Fibroblast of lung (primary cell): ENCODE data around the gene LRRC3B. TPM values are rescaled to one million over a fixed set of nuclear protein-coding genes. Genes with fewer than 3 reads are reported as not detected.
A peak's percentile ranks its signal among the peaks of the same experiment; 100 is the strongest.

Source experiments
- DNase-seq, 2 donors: peaks; one replicate each; pipeline versions ENCODE4 v3.0.0 to v3.0.0-alpha.2; 2010; ENCODE audit warnings: low read depth in 2 of 2
- H2AFZ ChIP-seq: 2 replicates; pipeline ENCODE4 v1.5.1; 2012; ENCODE audit warnings: low read length, control low read depth, inconsistent platforms
- H3K27ac ChIP-seq: 2 replicates; pipeline ENCODE4 v1.5.1; 2011; ENCODE audit warnings: low read length, control low read depth; ENCODE audit not compliant: insufficient read depth
- H3K27me3 ChIP-seq: 2 replicates; pipeline ENCODE4 v1.5.1; 2011; ENCODE audit warnings: mild to moderate bottlenecking, low read length; ENCODE audit not compliant: control insufficient read depth, insufficient read depth
- H3K36me3 ChIP-seq: 2 replicates; pipeline ENCODE4 v1.5.1; 2011; ENCODE audit warnings: low read length; ENCODE audit not compliant: control insufficient read depth, insufficient read depth
- H3K4me1 ChIP-seq: 2 replicates; pipeline ENCODE4 v1.5.1; 2011; ENCODE audit warnings: low read length; ENCODE audit not compliant: control insufficient read depth, insufficient read depth; ENCODE audit errors: extremely low read depth
- H3K4me2 ChIP-seq: 2 replicates; pipeline ENCODE4 v1.5.1; 2011; ENCODE audit warnings: low read length, control low read depth; ENCODE audit not compliant: insufficient read depth; ENCODE audit errors: extremely low read depth
- H3K4me3 ChIP-seq, 4 experiments: fragments of 200-600 bp in 1 of 4; sonication (generic) in 1 of 4; replicated peaks in 1 of 4; 2 replicates each; pipeline ENCODE4 v1.5.1; 2011 to 2016; ENCODE audit warnings: low read length in 4 of 4, low read depth in 3 of 4, mild to moderate bottlenecking in 3 of 4, control low read depth in 2 of 4, inconsistent platforms in 1 of 4, mixed read lengths in 1 of 4; ENCODE audit not compliant: insufficient read depth in 1 of 4; ENCODE audit errors: control extremely low read depth in 1 of 4
- H3K79me2 ChIP-seq: 2 replicates; pipeline ENCODE4 v1.5.1; 2012; ENCODE audit warnings: mild to moderate bottlenecking, low read length, inconsistent platforms; ENCODE audit not compliant: control insufficient read depth, insufficient read depth
- H3K9ac ChIP-seq: 2 replicates; pipeline ENCODE4 v1.5.1; 2011; ENCODE audit warnings: mild to moderate bottlenecking, low read length, control low read depth; ENCODE audit not compliant: insufficient read depth
- H3K9me3 ChIP-seq: 2 replicates; pipeline ENCODE4 v1.5.1; 2012; ENCODE audit warnings: low read depth, low read length; ENCODE audit not compliant: control insufficient read depth, insufficient read depth
- H4K20me1 ChIP-seq: 2 replicates; pipeline ENCODE4 v1.5.1; 2011; ENCODE audit warnings: low read length; ENCODE audit not compliant: control insufficient read depth, insufficient read depth; ENCODE audit errors: extremely low read depth
- EZH2 ChIP-seq: IDR thresholded peaks from 2 replicates; pipeline ENCODE4 v1.5.1; 2012; ENCODE audit warnings: low read length, control low read depth, mild to moderate bottlenecking; ENCODE audit errors: missing control alignments
- polyA plus RNA-seq, 2 donors: library from polyadenylated mRNA; depleted of rRNA in 1 of 2; stranded (reverse) in 1 of 2; unstranded in 1 of 2; fragments of >200 nt; gene quantifications; 2 replicates each; pipeline ENCODE4 v1.2.1, GENCODE V29; 2011 to 2012; ENCODE audit warnings: missing spikeins in 1 of 2
- total RNA-seq: library from RNA; depleted of rRNA; stranded (reverse); fragments of >200 nt; gene quantifications from 2 replicates; pipeline ENCODE4 v1.2.1, GENCODE V29; 2014
- TF ChIP-seq, protein P1 (sequence below), 2 donors: IDR thresholded peaks in 1 of 2; conservative IDR thresholded peaks in 1 of 2; 1 replicate in 1 of 2; 2 replicates in 1 of 2; pipeline ENCODE4 v1.5.1; 2011 to 2012; ENCODE audit warnings: low read length in 2 of 2, control low read depth in 1 of 2, inconsistent platforms in 1 of 2, low read depth in 1 of 2, mild to moderate bottlenecking in 1 of 2

The LRRC3B gene
- total and polyA plus RNA-seq, 2 donors (not counting 1 experiment from before 2014, with no cell fraction given): not detected

- no peaks in the 10 kb centered on the region for H3K79me2 ChIP-seq
- H4K20me1 ChIP-seq: no peaks in the 10 kb centered on the region
- no peak overlapping the region for H3K9ac ChIP-seq
- no peak overlapping the region for H3K4me3 ChIP-seq
- no peaks in the 10 kb centered on the region for H3K36me3 ChIP-seq
- TF ChIP-seq EZH2: no peak
- TF ChIP-seq, protein P1, sequence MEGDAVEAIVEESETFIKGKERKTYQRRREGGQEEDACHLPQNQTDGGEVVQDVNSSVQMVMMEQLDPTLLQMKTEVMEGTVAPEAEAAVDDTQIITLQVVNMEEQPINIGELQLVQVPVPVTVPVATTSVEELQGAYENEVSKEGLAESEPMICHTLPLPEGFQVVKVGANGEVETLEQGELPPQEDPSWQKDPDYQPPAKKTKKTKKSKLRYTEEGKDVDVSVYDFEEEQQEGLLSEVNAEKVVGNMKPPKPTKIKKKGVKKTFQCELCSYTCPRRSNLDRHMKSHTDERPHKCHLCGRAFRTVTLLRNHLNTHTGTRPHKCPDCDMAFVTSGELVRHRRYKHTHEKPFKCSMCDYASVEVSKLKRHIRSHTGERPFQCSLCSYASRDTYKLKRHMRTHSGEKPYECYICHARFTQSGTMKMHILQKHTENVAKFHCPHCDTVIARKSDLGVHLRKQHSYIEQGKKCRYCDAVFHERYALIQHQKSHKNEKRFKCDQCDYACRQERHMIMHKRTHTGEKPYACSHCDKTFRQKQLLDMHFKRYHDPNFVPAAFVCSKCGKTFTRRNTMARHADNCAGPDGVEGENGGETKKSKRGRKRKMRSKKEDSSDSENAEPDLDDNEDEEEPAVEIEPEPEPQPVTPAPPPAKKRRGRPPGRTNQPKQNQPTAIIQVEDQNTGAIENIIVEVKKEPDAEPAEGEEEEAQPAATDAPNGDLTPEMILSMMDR (conservative IDR thresholded peaks at IDR 0.05 in 1 of 2, IDR thresholded peaks at IDR 0.05 in 1 of 2; ENCODE audit: low read depth in 1 of 2, low read length in 2 of 2): no peak
- no peak for DNase-seq
- no peak overlapping the region for H2AFZ ChIP-seq
- no peaks in the 10 kb centered on the region for H3K4me1 ChIP-seq
- no peaks in the 10 kb centered on the region for H3K9me3 ChIP-seq
- H3K27ac ChIP-seq: no peak overlapping the region
- no peak overlapping the region for H3K4me2 ChIP-seq
- H3K27me3 ChIP-seq: no peaks in the 10 kb centered on the region
Measured at GRCh38 chr3:26708501-26708900, 85.9 kb downstream of the LRRC3B start.

DNA sequence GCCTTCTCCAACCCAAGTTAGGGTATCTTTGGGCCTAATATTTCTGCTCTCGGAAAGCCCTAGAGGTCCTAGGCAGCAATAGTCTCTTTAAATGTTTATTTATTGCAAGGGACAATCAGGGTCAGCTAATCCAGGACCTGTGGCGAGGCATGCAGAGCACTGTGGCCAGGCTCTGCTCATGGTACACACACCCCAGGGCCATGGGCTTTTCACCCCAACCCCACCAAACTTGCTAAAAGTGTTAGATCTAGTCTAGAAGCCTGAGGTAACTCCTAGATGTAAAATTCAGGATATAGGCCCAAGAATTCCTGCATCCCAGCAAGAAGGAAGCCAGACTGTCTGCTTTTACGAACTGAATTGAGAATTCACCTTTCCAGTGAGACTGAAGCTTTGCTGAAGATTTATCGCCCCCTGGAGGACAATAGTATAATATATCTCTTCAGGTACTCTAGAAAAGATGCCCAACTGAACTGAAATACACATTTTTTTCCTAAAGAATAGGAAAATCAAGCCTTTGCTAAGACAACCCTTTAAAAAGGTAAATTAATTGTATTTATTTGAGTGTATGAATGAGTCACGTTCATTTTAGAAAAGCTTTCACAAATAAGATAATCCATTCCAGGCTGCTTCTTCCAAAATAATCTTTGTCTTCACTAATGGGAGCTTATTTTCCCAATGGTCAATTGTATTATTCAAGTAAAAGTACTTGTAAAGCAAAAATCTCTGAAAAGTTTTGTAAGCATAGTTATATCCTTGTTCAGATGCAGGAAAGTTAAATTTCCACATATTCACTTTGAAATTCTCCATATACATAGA, 89.8 kb downstream of the LRRC3B start:
- H3K27me3 ChIP-seq: no peaks in the 10 kb centered on the region
- DNase-seq: peak; percentile 1 to 22
- H3K27ac ChIP-seq: no peak overlapping the region
- H3K9me3 ChIP-seq: no peaks in the 10 kb centered on the region
- no peak overlapping the region for H3K4me2 ChIP-seq
- H2AFZ ChIP-seq: no peak overlapping the region
- no peak overlapping the region for H3K4me3 ChIP-seq
- H3K4me1 ChIP-seq: no peaks in the 10 kb centered on the region
- TF ChIP-seq EZH2: no peak
- TF ChIP-seq, protein P1 (conservative IDR thresholded peaks at IDR 0.05 in 1 of 2, IDR thresholded peaks at IDR 0.05 in 1 of 2; ENCODE audit: low read depth in 1 of 2, low read length in 2 of 2): peak in 1 of 2 donors; percentile 44
- no peaks in the 10 kb centered on the region for H3K36me3 ChIP-seq
- H3K79me2 ChIP-seq: no peaks in the 10 kb centered on the region
- H3K9ac ChIP-seq: no peak overlapping the region
- H4K20me1 ChIP-seq: no peaks in the 10 kb centered on the region

GRCh38 chr3:26713091-26713490, 90.5 kb downstream of the LRRC3B start:
- no peak overlapping the region for H3K9ac ChIP-seq
- no peaks in the 10 kb centered on the region for H4K20me1 ChIP-seq
- no peak overlapping the region for H3K27ac ChIP-seq
- H3K36me3 ChIP-seq: no peaks in the 10 kb centered on the region
- H3K79me2 ChIP-seq: no peaks in the 10 kb centered on the region
- H3K4me2 ChIP-seq: no peak overlapping the region
- H3K27me3 ChIP-seq: no peaks in the 10 kb centered on the region
- no peak overlapping the region for H3K4me3 ChIP-seq
- H3K4me1 ChIP-seq: no peaks in the 10 kb centered on the region
- no peak overlapping the region for H2AFZ ChIP-seq
- TF ChIP-seq, protein P1 (conservative IDR thresholded peaks at IDR 0.05 in 1 of 2, IDR thresholded peaks at IDR 0.05 in 1 of 2; ENCODE audit: low read depth in 1 of 2, low read length in 2 of 2): no peak
- TF ChIP-seq EZH2: no peak
- DNase-seq: no peak
- H3K9me3 ChIP-seq: no peaks in the 10 kb centered on the region
